ENCODE results near the gene ADAT3.
"Not testable (repeated sequence)": the region's sequence is repeated elsewhere in the genome, so short reads cannot be mapped to it uniquely, and the experiment has no call there.

The ADAT3 gene

DNA sequence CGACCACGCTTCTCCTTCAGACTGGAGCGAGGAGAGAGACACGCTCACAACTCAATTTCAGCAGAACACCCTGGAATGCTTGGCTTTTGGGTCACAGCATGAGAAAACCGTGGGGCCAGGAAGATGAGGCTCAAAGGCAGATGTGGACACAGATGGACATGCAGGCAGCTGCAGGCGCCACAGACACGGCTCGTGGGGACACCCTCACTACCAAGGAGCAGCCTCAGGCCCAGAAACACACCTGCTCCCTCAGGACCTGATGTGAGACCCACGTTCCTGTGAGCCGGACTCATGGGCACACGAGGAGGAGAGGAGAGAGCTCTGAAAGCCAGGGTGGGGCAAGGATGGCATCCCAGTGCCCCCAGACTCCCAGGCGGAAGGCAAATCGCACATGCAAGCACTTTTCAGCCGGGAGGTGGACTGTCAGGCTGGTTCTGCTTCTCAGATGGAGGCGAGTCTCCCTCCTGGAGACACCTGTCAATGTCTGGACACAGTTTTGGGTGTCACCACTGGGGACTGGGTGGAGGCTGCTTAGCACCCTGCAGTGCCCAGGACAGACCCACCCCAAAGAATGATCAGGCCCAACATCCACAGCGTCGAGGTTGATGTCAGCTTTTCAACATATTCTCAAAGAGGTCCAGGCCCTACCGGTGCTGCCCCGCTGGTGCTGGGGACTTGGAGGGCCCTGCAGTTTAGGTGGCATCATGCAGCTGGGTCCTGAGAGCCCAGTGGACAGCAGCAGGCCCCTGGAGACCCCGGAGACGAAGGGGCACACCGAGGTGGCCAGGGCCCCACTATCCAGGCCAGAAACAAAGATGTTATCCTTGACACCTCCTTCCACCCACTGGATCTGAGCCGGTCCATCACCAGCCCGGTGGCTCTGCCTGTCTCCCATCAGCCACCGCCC, 22.2 kb upstream of the ADAT3 start:
- no peak for DNase-seq (ENCODE audit: low read depth in 2 of 2)

DNA sequence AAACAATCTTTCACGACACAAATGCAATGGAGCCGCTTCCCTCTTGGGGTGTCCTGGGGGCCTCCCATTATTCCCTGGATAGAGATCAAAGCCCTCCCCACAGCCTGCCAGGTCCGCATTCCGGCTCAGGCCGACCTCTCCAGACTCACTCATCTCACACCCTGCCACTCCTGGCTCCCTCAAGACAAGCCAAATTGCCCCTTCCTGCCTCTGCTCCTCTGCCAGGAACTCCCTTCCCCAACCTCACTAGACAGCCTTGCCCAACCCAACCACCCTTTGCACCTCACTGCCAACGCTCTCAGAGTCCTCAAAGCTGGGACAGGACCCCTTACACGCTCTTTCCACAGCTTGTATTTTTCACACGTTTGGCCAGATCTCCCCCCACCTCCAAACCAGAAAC, 21.4 kb upstream of the ADAT3 start:
- DNase-seq (ENCODE audit: low read depth in 2 of 2) = no peak

DNA sequence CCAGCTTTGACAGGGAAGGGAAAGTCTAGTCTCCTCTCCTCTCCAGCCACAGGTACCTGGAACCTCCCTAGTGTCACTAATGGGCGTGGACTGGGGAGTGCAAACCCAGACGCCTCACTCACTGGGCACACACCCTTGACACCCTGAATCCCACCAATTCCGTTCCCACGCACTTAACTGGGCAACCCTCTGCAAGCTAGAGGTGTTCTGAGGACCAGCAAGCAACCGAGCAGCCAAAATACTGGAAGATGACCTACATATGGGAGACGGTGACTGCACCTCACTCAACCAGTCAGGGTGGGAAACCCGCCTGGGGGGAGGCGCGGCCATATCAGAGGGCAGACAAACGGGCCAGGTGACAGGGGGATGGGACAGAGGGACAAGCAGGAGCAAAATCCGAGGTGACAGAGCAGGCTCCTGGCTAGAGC, 20.9 kb upstream of the ADAT3 start:
- no peak for DNase-seq (ENCODE audit: low read depth in 2 of 2)

DNA sequence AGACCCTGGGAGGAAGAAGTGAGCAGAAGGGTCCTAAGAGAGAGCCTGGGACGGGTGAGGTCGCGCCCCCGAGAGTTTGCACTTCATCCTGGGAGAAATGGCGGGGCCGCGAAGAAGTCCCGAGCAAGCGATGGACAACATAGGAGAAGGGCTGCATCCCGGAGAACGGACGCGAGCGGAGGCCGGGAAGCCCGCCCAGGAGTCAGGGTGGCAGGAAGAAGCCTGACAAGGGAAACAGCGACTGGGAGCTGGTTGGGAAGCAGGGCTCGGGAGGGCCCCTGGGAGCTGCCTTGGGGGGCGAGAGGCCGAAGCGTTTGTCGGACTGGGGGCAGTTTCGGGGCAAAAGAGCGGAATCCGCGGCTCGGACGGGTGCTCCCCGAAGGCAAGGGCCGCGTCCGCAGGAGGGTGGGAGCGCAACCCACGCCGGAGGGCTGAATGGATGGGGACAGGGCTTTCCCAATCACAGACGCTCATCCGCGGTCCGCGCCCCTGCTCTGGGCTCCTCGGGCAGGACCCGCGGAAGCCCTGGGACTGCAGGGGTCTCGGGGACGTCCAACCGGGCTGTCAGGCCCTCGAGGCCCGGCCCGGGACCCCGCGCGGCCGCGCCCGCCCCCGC, 20.4 kb upstream of the ADAT3 start:
- DNase-seq (ENCODE audit: low read depth in 2 of 2) = no peak

DNA sequence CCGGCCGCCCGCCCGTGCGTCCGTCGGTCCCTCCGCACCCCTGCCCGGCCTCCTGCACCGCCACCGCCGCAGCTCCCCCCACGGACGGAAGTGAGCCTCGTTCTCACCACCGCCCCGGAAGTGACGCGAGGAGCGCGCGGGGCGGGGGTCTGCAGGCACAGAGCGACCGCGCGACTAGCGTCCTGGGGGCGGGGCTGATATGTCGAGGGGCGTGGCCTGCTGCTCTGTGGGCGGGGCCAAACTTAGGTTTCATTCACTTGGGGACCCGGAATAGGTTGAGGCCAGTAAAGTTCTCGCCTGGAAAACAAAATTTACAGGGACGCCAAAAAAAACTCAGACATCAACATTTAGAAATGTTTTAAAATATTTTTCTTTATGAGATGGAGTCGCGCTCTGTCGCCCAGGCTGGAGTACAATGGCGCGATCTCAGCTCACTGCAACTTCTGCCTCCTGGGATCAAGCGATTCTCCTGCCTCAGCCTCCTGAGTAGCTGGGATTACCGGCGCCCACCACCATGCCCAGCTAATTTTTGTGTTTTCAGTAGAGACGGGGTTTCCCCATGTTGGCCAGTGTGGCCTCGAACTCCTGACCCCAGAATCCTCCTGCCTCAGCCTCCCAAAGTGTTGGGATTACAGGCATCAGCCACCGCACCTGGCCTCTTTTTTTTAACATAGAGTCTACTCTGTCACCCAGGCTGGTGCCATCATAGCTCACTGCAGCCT, 19.6 kb upstream of the ADAT3 start, which contains the start of gene ABHD17A:
ABHD17A (minus strand) TSS at position 99 of the 722 bp plus-strand sequence. CDS start 3,930 bp downstream, outside the sequence.
- peak; percentile 92 to 93 for DNase-seq (ENCODE audit: low read depth in 2 of 2)

DNA sequence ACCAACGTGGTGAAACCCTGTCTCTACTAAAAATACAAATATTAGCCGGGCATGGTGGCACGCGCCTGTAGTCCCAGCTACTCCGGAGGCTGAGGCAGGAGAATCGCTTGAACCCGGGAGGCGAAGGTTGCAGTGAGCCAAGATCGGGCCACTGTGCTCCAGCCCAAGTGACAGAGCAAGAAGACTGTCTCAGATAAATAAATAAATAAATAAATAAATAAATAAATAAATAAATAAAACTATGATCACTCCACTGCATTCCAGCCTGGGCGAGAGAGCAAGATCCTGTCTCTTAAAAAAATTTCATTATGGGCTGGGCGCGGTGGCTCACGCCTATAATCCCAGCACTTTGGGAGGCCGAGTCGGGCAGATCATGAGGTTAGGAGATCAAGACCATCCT, 18.8 kb upstream of the ADAT3 start:
- DNase-seq (ENCODE audit: low read depth in 2 of 2) = not testable (repeated sequence)

DNA sequence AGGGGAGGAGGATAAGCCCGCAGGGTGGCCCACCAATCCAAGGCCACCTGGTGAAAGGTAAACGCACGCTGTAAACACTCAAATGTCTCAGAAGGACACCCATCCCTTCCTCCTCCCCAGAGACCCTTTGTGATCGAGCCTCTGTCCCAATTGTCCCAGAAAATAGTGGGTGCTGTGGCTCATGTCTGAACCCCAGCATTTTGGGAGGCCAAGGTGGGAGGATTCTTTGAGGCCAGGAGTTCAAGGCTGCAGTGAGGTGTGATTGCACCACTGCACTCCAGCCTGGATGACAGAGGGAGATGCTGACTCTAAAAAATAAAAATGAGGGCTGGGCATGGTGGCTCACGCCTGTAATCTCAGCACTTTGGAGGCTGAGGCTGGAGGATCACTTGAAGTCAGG, 16.8 kb upstream of the ADAT3 start:
- no peak for DNase-seq (ENCODE audit: low read depth in 2 of 2)

DNA sequence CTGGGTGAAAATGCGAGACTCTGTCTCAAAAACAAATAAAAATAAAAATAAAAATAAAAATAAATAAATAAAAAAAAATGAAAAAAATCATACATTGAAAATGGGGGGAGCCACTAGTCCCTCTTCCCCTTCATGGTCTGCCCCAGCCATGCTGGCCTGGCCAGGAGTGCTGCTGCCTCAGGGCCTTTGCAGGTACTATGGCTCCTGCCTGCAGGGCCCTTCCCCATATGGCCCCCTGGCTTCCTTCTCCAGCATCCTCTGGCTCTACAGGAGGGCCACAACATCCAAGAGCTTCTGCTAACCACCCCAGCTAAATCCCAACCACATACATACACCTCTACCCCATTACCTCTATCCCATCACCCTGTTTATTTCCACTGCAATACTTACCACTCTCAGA, 15.3 kb upstream of the ADAT3 start:
- DNase-seq (ENCODE audit: low read depth in 2 of 2) = no peak

DNA sequence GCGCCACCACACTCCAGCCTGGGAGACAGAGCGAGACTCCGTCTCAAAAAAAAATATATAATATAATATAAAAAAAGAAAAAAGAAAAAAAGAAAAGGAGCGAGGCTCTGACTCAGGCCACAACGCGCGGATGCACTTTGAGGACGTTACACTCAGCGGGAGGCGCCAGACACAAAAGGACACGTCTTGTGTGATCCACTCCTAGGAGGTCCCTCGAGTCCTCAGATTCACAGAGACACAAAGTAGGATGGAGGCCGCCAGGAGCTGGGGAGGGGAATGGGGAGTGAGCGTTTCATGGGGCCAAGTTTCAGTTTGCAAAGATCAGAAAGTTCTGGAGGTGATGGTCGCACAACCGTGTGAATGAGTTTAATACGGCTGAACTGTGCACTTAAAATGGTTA, 11.4 kb upstream of the ADAT3 start:
- no peak for DNase-seq (ENCODE audit: low read depth in 2 of 2)

DNA sequence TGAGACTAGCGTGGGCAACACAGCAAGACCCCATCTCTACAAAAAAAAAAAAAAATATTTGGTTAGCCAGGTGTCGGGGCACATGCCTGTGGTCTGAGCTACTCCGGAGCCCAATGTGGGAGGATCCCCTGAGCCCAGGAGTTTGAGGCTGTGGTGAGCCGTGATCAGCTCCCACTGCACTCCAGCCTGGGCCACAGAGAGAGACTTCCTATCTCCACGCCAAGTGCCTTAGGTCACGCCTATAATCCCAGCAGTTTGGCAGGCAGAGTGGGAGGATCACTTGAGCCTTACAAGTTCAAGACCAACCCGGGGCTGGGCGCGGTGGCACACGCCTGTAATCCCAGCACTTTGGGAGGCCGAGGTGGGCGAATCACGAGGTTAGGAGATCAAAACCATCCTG, 8.7 kb upstream of the ADAT3 start:
- no peak for DNase-seq (ENCODE audit: low read depth in 2 of 2)

DNA sequence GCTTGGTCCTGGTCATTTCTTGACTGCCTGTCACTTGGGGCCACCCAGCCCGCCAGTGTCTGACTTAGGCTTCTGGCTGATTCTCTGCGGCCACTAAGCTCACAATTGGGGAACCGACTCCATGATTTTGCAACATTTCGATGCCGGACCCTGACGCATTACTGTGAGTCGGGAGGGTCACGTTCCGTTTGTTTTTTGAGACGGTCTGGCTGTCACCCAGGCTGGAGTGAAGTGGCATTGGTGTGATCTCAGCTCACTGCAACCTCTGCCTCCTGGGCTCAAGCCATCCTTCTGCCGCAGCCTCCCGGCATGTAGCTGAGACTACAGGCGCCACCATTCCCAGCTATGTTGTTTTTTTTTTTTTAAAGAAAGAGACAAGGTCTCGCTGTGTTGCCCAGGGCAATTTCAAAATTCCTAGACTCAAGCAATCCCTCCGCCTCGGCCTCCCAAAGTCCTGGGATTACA, 3.2 kb upstream of the ADAT3 start:
- no peak for DNase-seq (ENCODE audit: low read depth in 2 of 2)

DNA sequence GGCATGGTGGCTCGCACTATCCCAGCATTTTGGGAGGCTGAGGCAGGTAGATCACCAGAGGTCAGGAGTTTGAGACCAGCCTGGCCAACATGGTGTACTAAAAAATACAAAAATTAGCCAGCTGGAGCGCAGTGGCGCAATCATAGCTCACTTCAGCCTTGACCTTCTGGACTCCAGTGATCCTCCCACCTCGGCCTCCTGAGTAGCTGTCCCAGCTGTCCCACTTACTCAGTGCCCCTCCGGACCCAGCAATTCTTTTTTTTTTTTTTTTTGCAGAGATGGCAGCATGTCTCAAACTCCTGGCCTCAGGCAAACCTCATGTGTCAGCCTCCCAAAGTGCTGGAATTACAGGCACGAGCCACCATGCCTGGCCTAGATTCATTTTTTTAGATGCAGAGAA, 2.3 kb upstream of the ADAT3 start:
- no peak for DNase-seq (ENCODE audit: low read depth in 2 of 2)

DNA sequence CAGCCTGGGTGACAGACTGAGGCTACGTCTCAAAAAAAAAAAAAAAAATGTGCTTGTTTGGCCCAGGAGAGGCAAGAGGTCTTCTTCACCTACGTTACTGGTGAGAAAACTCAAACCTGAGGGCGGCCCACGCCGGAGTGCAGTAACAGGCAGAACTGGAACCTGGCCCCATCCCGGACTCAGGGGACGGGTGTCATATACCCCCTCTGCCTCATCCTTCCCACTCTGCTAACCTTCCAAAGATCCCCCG, 414 bp upstream of the ADAT3 start:
- DNase-seq (ENCODE audit: low read depth in 2 of 2) = no peak

DNA sequence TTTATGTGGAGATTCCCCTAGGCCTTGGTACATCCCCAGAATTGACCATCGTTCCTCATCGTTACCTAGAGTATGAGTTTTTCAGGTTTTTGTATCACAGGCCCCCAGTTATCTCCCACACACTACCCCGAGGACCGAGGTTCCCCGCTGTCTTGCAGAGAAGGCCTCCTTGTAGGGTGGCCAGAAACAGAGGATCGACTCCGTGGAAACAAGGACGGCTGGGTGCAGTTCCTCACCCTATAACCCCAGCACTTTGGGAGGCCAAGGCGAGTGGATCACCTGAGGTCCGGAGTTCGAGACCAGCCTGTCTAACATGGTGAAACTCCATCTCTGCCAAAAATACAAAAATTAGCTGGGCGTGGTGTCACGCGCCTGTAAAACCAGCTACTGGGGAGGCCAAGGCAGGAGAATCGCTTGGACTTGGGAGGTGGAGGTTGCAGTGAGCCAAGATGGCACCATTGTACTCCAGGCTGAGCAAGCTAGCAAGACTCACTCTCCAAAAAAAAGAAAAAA, 720 bp downstream of the ADAT3 start:
- DNase-seq (ENCODE audit: low read depth in 2 of 2) = no peak

DNA sequence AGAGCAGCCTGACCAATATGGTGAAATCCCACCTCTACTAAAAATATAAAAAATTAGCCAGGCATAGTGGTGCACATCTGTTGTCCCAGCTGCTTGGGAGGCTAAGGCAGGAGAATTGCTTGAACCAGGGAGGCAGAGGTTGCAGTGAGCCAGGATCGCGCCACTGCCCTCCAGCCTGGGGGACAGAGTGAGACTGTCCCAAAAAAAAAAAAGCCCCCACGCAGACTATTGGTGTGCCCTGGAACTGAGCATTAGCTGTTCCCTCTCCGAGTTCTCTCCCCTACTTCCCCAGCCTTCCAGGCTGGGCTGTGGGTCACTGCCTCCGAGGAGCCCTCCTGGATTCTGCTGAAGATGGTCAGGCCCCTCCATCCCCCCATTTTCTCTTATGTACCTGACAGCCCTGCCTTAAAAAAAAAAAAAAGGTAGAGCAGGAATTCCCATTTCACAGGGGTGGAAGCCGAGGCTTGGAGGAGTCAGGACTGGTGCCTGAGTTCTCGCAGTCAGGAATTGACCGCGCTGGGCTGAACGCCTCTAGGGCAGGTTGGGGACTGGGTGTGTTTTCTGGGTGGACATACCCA, 1.9 kb downstream of the ADAT3 start:
- DNase-seq (ENCODE audit: low read depth in 2 of 2) = no peak

DNA sequence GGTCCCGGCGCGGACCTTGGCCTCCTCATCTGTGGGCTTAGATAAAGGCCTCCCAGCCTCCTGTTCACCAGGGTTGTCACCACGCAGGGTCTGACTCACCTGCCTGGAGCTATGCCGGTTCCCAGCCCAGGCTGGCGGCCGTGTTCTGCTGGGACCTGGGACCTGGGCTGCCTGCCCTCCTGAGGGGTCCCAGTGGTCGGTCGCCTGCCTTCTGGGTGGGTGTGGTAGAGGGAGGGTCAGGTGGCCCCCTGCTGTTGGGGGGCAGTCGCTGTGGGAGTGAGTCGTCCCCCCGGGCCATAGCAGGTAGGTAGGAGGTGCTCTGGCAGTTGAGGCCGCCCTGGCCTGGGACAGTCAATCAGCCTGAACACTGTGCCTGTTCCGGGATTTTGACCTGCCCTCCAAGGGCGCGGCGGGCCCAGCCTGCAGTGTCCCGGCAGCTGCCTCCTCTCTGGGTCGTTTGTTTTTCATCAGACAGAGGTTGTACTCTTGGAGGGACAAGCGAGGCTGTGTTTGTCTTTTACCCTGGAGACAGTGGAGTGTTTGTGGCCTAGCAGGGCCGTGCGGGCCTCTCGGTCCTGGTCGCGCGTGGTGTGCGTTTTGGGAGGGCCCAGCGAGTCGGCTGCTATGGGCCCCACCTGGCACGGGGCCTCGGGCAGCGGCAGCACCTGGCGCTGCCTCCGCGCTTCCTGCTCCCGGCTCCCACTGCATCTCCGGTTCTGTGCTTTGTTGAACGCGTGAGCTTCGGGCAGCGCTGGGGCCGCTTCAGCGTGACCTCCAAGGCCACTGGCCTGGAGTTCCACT, 2.6 kb downstream of the ADAT3 start:
- no peak for DNase-seq (ENCODE audit: low read depth in 2 of 2)

DNA sequence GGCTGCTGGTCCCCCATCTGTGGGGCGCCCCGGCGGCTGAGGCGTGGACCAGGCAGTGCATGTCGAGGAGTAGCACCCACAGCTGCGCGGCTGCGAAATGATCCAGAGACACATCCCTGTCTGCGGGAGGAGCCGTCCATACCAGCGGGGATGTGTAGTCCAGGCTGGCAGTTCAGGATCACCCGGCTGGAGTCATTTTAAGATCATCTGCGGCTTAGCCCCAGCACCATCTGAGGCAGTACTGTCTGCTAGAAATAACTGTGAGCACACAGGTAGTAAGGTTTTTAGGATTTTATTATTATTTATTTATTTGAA, 3.1 kb downstream of the ADAT3 start:
- DNase-seq (ENCODE audit: low read depth in 2 of 2) = no peak

DNA sequence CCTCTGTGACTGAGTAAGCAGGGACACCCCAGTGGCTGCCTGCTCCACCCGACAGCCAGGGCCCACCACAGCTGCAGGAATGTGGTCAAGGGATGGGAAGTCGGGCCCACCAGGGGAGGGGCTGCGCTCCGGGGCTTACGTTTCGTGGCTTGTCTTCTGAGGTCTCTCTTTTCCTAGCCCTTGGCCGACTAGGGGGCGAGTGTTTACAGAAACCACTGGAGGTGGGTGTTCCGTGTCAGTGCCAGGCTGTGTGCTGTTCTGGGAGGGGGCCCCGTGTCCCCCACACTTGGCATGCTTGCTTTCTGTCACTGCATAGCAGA, 4.5 kb downstream of the ADAT3 start:
- DNase-seq (ENCODE audit: low read depth in 2 of 2) = no peak

DNA sequence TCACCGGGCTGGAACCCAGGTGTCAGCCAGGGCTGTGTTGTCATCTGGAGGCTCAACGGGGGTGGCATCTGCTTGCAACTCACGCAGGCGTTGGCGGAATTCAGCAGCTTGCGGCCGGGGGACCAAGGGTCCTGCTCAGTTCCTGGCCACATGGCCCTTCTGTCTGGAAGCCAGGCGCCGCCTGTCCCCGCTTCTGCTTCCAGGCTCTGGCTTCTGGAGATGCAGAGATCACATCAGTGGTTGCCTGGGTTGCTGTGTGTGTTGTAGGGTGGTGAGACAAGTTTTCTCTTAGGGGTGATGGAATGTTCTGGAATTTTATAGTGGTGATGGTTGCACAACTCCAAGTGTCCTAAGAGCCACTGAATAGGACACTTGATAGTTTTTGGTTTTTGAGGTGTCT, 5.0 kb downstream of the ADAT3 start:
- no peak for DNase-seq (ENCODE audit: low read depth in 2 of 2)

DNA sequence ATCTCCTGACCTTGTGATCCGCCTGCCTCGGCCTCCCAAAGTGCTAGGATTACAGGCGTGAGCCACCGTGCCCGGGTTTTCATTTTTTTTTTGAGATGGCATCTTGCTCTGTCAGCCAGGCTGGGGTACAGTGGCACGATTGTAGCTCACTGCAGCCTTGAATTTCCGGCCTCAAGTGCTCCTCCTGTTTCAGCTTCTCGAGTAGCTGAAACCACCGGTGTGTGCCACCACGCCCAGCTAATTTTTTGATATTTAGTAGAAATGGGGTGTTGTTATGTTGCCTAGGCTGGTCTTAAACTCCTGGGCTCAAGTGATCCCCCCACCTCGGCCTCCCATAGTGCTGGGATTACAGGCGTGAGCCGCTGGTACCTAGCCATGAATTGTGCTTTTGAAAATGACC, 5.9 kb downstream of the ADAT3 start:
- DNase-seq (ENCODE audit: low read depth in 2 of 2) = no peak

DNA sequence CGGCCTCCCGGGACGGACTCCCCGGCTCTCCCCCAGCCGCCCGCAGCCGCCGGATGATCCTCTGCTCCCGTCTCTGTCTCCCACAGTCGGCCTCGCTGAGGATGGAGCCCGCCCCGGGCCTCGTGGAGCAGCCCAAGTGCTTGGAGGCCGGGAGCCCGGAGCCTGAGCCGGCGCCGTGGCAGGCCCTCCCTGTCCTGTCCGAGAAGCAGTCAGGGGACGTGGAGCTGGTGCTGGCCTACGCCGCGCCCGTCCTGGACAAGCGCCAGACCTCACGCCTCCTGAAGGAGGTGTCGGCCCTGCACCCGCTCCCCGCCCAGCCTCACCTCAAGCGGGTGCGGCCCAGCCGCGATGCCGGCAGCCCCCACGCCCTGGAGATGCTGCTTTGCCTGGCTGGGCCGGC, 6.8 kb downstream of the ADAT3 start:
- DNase-seq (ENCODE audit: low read depth in 2 of 2) = no peak
